Upper lobe of right lung (tissue), 1 donor: ENCODE results near the gene JCAD. TPM values are rescaled to one million over a fixed set of nuclear protein-coding genes. Genes with fewer than 3 reads are reported as not detected.

Experiments used
- ATAC-seq: fragments of 200-7000 bp; cut with Tn5 transposase; one replicate; pipeline ENCODE4 v1.9.1; 2020; ENCODE audit warnings: mild to moderate bottlenecking, moderate library complexity
- DNase-seq: peaks from one replicate; pipeline ENCODE4 v3.0.0-alpha.2; 2020
- H3K27ac ChIP-seq: fragments of 200-600 bp; one replicate; pipeline ENCODE4 v1.8.0; 2022
- H3K27me3 ChIP-seq: fragments of 200-600 bp; one replicate; pipeline ENCODE4 v1.8.0; 2022; ENCODE audit warnings: mild to moderate bottlenecking
- H3K36me3 ChIP-seq: fragments of 200-600 bp; one replicate; pipeline ENCODE4 v1.8.0; 2022
- H3K4me1 ChIP-seq: fragments of 200-600 bp; one replicate; pipeline ENCODE4 v1.8.0; 2022
- H3K4me3 ChIP-seq: fragments of 200-600 bp; one replicate; pipeline ENCODE4 v1.8.0; 2022; ENCODE audit warnings: mild to moderate bottlenecking
- H3K9me3 ChIP-seq: fragments of 200-600 bp; one replicate; pipeline ENCODE4 v1.8.0; 2022
- CTCF ChIP-seq: fragments of 200-600 bp; IDR thresholded peaks from one replicate; pipeline ENCODE4 v1.8.0; 2022; ENCODE audit warnings: antibody characterized with exemption
- intact Hi-C: fragments of 100-400 bp; cut with DNase I; formaldehyde crosslinking; loops from one replicate; pipeline ENCODE4 v1.11.0; 2022
- total RNA-seq: library from RNA; stranded (reverse); fragmentation: NEBNext Ultra II Directional; extraction: Animal tissue kit (Norgen Biotek cat#: 25700); gene quantifications from one replicate; pipeline ENCODE4 v1.2.1, GENCODE V29; 2021
- donor health status: DM: no; HTN: yes; CAD: no; lungs with severe emphysema.

JCAD gene
- total RNA-seq, 1 donor from 2014 or later, result 67.6 TPM

- Histone ChIP-seq H3K27me3 (no peaks in the 10 kb centered on the region), H3K36me3 (no peaks in the 10 kb centered on the region), H3K4me3 (no peak overlapping the region), H3K4me1 (no peaks in the 10 kb centered on the region), H3K27ac (no peak overlapping the region), H3K9me3 (no peaks in the 10 kb centered on the region)
- ATAC-seq (no peak), DNase-seq (no peak)
- TF ChIP-seq CTCF, result no peak
- intact Hi-C loops, result no loop called here
These were observed 31.8 kb upstream of the JCAD start for GRCh38 chr10:30091136-30091535.

- no peaks in the 10 kb centered on the region for H3K4me1 ChIP-seq
- H3K4me3 ChIP-seq, result no peak overlapping the region
- no peak for TF ChIP-seq CTCF
- H3K27ac ChIP-seq, result no peak overlapping the region
- ATAC-seq (no peak), DNase-seq (no peak)
- H3K27me3 ChIP-seq, result no peaks in the 10 kb centered on the region
- intact Hi-C loops, result no loop called here
- H3K9me3 ChIP-seq, result no peaks in the 10 kb centered on the region
- no peaks in the 10 kb centered on the region for H3K36me3 ChIP-seq
These were observed 28.8 kb upstream of the JCAD start for GRCh38 chr10:30088178-30088577.

GRCh38 chr10:30083934-30084333, 24.5 kb upstream of the JCAD start:
- H3K27ac ChIP-seq, result no peak overlapping the region

GRCh38 chr10:30081182-30081581, 21.8 kb upstream of the JCAD start:
- Histone ChIP-seq H3K27me3 (no peaks in the 10 kb centered on the region), H3K4me3 (no peak overlapping the region), H3K27ac (no peak overlapping the region), H3K36me3 (no peaks in the 10 kb centered on the region), H3K4me1 (no peaks in the 10 kb centered on the region), H3K9me3 (no peaks in the 10 kb centered on the region)
- no peak for ATAC-seq
- intact Hi-C loops, result no loop called here
- no peak for DNase-seq
- no peak for TF ChIP-seq CTCF

More at GRCh38 chr10:30083934-30084333, 24.5 kb upstream of the JCAD start:
- Histone ChIP-seq H3K36me3 (no peaks in the 10 kb centered on the region), H3K27me3 (no peaks in the 10 kb centered on the region), H3K4me3 (no peak overlapping the region), H3K4me1 (no peaks in the 10 kb centered on the region), H3K9me3 (no peaks in the 10 kb centered on the region)
- TF ChIP-seq CTCF, result no peak
- no peak for ATAC-seq
- no peak for DNase-seq
- intact Hi-C loops, result no loop called here

GRCh38 chr10:30080161-30080560, 20.8 kb upstream of the JCAD start:
- ATAC-seq (no peak), DNase-seq (no peak)
- Histone ChIP-seq H3K4me1 (no peaks in the 10 kb centered on the region), H3K36me3 (no peaks in the 10 kb centered on the region), H3K27ac (no peak overlapping the region), H3K4me3 (no peak overlapping the region), H3K27me3 (no peaks in the 10 kb centered on the region), H3K9me3 (no peaks in the 10 kb centered on the region)
- intact Hi-C loops, result no loop called here
- no peak for TF ChIP-seq CTCF

- ATAC-seq, result no peak
- H3K27ac ChIP-seq, result no peak overlapping the region
- no peaks in the 10 kb centered on the region for H3K27me3 ChIP-seq
- H3K4me1 ChIP-seq, result no peaks in the 10 kb centered on the region
- TF ChIP-seq CTCF, result no peak
- H3K4me3 ChIP-seq, result no peak overlapping the region
- H3K9me3 ChIP-seq, result no peaks in the 10 kb centered on the region
- H3K36me3 ChIP-seq, result no peaks in the 10 kb centered on the region
- intact Hi-C loops, result no loop called here
- DNase-seq, result no peak
These were observed 20.0 kb upstream of the JCAD start for GRCh38 chr10:30079408-30079807.
